GM20431 (cell line): ENCODE measurements around the gene LGALS7.
"Not testable (repeated sequence)": the region's sequence is repeated elsewhere in the genome, so short reads cannot be mapped to it uniquely, and the experiment has no call there.

Experiments
- in situ Hi-C: fragments of 300-500 bp; cut with MseI, MboI; formaldehyde crosslinking; loops from one replicate; pipeline ENCODE4 v1.15.0; 2020; ENCODE audit warnings: low sequenced_read_pairs; ENCODE audit not compliant: unreplicated experiment

The LGALS7 gene

DNA sequence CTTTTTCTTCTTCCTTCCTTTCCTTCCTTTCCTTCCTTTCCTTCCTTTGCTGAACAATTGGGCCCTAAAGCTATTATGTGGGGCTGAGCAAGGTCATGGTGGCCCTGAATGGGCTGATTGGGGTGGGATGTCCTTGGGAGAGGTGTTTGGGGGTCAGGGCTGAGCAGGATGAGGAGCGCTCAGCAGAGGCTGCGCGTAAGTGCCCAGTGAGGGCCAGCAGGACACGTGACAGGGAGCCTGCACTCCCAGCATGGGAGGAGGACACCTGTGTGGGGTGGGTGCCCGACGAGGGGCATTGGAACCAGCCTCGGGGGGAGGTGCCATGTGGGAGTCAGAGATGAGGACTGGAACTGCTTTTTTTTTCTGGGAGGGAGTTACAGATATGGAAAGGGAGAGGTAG lies 5.4 kb upstream of the LGALS7 start:
- in situ Hi-C loops, result no loop called here

DNA sequence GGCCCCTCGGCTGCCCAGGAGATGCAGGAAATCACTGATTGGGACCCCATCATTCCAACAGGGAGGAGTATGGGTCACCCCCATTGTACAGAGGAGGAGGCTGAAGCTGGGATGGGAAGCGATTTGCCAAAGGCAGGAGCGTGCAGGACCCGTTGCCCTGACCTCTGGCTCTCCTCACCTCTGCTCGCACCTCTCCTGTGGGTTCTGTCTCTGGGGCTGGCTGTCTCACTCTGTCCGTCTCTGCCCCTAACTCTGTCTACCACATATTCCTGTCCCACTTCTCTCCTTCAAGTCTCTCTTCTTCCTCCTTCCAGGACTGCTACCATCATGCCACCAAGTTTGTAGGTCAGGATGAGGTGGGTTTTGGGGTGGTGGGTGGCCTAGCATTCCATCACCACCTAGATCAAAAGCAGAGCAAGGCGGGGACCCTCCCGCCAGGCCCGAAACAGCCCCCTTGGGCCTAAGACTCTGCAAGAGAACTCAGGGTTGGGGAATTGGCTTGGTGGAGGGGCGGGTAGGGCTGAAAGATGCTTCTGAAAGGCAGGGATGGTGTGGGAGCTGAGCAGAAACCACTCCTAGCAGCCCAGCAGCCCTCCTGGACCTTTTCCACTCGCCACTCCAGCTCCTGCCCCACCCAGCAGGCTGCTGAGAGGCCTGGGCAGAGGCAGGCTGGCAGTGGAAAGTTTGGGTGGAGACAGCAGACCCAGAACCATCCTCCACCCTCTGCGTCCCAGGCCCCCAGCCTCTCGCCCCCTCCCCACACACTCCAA lies 1.0 kb upstream of the LGALS7 start:
- in situ Hi-C loops, result no loop called here

DNA sequence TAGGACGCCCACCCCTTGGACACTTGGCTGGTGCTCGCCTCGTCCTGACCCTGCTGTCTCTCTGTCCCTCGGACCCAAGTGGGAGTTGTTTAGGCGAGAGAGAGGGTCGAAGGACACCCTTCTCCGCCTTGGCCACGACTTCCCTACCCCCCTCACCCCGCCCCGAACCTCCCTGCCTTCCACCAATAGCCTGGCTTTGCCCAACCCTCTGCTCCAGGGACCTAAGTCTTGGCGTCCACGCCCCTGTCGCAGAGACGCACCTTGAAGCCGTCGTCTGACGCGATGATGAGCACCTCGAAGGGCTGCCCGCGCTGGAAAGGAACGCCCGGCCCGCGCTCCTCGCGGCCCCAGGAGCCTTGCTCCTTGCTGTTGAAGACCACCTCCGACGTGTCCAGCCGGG lies 1.7 kb downstream of the LGALS7 start:
- in situ Hi-C loops, result not testable (repeated sequence)

DNA sequence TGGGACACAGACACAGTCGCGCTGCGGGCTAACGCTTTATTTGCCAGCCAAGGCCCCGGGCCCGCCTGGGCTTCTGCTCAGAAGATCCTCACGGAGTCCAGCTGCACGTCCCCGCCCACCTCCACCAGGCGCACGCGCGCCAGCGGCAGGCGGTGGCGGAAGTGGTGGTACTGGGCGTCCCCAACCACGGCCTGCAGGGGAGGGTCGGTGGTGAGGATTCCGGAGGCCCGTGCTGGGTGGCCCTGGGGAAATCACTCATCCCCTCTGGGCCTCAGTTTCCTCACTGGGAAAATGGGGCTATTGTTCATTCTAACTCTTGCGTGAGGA lies 2.4 kb downstream of the LGALS7 start:
- in situ Hi-C loops, result not testable (repeated sequence)

DNA sequence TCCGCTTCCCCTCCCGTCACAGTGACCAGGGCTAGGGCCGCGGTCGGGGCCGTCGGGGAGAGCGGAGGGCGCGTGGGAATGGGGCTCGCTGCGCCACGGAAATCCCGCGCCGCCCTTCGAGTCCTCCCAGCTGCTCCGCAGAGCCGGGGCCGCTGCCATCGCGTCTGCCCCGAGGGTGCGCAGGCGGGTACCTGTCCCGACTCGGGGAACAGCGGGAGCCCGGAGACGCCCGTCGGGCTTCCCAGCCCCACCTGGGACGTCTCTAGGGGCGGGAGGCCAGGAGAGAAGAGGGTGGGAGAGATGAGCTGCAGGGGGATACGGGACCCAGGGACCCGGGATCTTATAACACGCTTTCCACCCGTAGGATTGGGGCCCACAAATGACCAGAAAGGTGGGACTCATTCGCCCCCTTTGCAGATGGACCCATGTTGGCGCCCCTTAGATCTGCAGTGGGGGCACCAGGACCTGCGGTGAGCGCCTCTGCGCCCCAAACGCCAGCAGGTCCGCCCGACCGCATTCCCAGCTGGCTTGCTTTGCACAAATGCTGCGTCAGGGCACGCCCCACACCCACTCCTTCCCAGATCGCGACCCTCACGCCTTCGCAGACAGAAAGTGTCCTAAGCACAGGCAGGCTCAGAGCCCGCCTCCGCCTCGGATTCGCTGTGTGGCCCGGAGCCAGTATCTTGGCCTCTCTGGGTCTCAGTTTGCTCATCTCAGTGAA lies 2.9 kb downstream of the LGALS7 start:
- in situ Hi-C loops, result not testable (repeated sequence)

DNA sequence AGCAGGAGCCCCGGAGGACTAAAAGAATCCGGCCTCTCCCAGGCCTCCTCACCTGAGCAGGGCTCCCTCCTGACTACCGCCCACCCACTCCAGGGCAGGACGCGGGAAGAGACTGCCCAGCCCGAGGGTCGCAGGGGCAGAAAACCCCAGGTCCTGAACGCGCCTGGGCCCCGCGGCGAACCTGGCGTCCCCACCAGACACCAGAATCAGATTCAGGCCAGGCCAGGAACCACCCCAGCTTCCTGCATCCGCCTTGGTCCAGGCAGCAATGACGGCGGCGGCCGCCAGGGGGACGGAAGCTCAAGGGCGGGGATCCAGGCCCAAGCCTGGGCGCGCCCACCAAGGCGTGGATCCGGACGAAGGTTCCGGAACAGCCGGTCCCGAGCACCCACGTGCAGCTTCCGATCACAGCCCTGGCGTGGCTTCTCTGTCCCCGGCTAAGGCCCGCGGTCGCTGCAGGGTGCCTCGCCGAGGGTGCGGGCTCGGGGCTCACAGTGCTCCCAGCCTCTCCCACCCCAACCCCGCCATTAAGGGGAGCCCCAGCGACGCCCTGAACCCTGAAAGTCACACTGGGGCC lies 3.6 kb downstream of the LGALS7 start:
- in situ Hi-C loops, result no loop called here

DNA sequence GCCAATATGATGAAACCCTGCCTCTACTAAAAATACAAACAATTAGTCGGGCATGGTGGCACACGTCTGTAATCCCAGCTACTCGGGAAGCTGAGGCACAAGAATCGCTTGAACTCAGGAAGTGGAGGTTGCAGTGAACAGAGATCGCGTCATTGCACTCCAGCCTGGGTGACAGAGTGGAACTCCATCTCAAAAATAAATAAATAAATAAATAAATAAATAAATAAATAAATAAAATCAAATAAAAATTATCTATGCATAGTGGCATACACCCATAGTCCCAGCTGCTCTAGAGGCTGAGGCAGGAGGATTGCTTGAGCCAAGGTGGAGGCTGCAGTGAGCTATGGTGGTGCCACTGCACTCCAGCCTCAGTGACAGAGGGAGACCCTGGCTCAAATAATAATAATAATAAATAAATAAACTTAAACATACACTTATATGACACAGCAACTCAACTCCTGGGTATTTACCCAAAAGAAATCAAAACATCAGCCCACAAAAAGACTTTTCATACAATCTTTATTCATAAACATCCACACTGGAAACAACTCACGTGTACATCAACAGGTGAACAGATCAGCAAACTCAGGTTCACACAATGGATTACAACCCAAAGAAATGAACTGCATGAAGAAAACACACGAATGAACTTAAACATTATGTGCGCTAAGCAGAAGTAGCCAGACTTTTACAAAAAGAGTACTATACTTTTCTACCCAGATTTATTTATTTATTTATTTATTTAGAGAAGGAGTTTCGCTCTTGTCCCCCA lies 6.9 kb downstream of the LGALS7 start:
- in situ Hi-C loops, result no loop called here

DNA sequence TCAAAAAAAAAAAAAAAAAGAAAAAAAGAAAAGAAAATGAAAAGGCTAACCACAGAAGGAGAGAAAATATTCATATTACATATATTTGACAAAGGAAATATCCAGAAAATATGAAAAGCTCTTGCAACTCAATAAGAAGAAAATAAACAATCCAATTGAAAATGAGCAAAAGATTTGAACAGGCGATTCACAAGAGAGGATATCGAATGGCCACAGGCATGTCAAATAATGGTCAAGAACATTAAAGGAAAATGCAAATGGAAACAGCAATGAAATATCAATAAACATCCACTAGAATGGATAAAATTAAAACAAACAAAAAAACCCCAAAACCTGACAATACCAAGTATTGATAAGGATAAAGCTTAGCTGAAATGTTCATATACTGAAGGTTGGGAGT lies 8.1 kb downstream of the LGALS7 start:
- in situ Hi-C loops, result no loop called here

DNA sequence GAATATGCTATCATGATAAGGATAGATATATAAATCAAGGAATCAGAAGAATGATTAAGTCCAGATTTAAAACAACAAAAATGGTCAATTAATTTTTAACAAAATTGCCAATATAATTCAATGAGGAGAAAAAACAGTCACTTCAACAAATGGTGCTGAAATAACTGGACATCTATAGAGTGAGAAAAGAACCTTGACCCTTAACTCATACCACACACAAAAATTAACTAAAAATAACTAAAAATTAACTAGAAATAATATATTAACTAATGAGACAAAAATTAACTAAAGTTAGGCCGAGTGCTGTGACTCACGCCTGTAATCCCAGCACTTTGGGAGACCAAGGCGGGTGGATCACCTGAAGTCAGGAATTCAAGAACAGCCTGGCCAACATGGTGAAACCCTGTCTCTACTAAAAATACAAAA lies 9.5 kb downstream of the LGALS7 start:
- in situ Hi-C loops, result no loop called here

DNA sequence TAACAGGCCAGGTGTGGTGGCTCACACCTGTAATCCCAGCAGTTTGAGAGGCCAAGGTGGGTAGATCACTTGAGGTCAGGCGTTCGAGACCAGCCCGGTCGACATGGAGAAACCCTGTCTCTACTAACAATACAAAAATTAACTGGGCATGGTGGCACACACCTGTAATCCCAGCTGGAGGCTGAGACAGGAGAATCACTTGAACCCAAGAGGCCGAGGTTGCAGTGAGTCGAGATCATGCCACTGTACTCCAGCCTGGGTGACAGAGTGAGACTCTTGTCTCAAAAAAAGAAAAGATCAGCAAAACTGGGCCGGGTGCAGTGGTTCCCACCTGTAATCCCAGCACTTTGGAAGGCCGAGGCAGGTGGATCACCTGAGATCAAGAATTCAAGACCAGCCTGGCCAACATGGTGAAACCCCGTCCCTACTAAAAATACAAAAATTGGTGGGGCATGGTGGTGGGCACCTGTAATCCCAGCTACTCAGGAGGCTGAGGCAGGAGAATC lies 11.4 kb downstream of the LGALS7 start:
- in situ Hi-C loops, result not testable (repeated sequence)

DNA sequence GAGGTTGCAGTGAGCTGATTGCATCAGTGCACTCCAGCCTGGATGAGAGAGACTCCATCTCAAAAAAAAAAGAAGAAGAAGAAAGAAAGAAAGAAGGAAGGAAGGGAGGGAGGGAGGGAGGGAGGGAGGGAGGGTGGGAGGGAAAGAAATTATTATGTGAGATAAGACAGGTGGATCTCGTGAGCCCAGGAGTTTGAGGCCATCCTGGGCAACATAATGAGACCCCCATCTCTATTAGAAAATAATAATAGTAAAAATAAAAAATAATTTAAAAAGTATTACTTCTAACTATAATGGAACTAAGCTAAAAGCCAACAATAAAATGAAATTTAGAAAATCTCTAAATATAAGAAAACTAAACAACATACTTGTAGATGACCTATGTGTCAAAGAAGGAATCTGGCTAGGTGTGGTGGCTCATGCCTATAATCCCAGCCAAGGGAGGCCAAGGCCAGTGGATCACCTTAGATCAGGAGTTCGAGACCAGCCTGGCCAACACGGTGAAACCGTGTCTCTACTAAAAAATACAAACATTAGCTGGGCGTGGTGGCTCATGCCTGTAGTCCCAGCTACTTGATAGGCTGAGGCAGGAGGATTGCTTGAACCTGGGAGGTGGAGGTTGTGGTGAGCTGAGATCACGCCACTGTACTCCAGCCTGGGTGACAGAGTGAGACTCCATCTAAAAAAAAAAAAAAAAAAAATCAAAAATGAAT lies 12.4 kb downstream of the LGALS7 start:
- in situ Hi-C loops, result not testable (repeated sequence)

DNA sequence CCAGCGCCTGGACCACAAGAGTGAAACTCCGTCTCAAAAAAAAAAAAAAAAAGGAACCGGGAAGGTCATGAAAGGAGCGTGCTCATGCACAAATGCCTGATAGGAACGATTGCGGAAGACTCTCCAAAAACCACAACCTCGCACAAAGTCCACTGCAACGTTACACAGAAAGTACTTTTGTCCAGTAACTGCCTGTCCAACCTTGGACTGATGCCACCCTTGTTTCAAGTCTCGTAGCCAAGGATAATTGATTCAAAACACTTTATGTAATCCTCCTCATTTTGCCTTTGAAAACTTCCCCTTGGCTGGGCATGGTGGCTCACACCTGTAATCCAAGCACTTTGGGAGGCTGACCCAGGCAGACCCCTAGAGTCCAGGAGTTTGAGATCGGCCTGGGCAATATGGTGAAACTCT lies 13.7 kb downstream of the LGALS7 start:
- in situ Hi-C loops, result no loop called here

DNA sequence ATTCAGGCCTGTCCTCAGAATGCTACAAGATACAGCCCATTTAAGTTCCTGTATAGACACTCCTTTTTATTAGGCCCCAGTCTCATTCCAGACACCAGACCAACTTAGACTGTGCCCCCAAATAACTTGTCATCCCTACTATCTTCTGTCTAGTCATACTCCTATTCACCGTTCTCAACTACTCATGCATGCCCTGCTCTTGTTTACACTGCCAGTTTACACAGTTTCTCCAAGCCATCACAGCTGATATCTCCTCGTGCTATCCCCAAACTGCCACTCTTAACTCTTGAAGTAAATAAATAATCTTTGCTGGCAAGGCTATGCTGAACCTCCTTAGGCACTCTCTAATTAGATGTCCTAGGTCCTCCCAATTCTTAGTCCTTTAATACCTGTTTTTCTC lies 19.1 kb downstream of the LGALS7 start:
- in situ Hi-C loops, result not testable (repeated sequence)

DNA sequence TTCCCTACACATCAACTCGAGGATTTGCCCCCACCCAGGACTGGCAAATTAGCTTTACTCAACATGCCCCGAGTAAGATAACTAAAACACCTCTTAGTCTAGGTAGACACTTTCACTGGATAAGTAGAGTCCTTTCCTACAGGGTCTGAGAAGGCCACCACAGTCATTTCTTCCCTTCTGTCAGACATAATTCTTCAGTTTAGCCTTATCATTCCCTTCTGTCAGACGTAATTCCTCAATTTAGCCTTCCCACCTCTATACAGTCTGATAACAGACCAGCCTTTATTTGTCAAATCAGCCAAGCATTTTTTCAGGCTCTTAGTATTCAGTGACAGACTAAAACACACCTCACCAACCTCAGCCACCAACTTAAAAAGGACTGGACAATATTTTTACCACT lies 19.5 kb downstream of the LGALS7 start:
- in situ Hi-C loops, result not testable (repeated sequence)

DNA sequence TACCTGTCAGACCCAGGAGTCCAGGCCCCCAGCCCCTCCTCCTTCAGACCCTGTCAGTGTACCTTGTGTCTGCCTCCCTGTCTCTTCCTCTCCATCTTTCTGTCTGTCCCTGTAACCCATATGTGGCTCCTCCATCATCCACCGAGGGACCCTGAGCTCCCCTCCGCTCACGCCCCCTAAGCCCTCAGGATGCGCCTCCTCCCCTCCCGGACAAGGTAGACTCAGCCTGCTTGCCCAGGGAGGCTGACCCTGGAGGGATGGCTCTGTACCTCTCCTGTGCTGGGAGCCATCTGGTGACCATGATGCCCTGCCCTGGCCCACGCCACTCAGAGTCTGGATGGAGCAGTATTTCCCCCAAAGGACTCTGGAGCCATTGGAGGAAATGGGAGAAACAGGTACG lies 28.0 kb downstream of the LGALS7 start:
- in situ Hi-C loops, result no loop called here

DNA sequence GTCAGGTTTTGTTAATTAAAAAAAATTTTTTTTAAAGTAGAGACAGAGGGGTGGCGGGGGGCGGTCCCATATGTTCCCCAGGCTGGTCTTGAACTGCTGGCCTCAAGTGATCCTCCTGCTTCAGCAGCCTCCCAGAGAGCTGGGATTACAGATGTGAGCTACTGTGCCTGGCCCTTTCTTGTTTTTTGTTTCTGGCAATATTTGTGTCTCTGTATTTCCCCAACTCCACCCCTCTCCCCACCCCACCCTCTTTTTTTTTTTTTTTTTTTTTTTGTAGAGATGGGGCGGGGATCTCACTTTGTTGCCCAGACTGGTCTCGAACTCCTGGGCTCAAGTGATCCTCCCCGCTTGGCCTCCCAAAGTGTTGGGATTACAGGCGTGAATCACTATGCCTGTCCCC lies 28.4 kb downstream of the LGALS7 start:
- in situ Hi-C loops, result no loop called here

DNA sequence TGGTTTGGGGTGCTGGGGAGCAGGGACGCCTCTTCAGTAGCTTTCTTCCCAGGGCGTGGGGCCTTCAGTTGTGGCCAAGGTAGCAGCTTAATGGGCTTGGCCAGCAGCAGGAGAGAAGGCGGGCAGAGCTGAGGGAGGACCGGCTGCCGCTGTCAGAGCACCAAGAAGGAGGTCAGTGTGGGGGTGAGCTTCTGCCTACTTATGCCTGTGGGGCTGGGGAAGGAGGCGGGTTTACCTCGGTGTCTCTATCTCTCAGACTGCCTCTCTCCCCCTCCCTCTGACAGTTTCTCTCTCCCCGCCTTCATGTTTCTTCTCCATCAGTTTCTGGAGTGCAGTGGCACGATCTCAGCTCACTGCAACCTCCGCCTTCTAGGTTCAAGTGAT lies 29.0 kb downstream of the LGALS7 start, which contains the start of gene CAPN12:
CAPN12 (minus strand) TSS at position 177 of the 384 bp plus-strand sequence. CDS start 309 bp downstream, outside the sequence.
- in situ Hi-C loops, result no loop called here

DNA sequence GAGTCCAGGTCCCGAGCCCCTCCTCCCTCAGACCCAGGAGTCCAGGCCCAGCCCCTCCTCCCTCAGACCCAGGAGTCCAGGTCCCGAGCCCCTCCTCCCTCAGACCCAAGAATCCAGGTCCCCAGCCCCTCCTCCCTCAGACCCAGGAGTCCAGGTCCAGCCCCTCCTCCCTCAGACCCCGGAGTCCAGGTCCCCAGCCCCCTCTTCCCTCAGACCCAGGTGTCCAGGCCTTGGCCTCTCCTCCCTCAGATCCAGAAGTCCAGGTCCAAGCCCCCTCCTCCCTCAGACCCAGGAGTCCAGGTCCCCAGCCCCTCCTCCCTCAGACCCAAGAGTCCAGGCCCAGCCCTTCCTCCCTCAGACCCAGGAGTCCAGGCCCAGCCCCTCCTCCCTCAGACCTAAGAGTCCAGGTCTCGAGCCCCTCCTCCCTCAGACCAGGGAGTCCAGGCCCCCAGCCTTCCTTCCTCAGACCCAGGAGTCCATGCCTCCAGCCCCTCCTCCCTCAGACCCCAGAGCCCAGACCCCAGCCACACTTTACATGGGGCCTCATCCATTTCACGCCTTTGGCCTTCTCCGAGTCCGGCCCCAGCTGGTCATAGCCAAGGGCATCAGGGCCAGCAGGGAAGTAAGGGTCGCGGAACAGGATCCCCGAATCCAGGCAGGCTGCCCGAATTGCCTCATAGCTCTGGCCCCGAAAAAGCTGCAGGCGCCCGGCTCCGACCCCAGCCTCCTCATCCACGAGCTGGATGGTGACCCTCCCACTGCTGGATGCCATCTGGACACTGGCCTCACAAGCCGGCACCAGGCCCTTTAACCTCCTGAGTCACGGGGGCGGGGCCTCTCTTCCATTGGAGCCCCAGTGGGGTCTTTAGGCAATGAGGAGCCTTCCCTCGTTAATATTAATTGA lies 29.7 kb downstream of the LGALS7 start:
- in situ Hi-C loops, result no loop called here

DNA sequence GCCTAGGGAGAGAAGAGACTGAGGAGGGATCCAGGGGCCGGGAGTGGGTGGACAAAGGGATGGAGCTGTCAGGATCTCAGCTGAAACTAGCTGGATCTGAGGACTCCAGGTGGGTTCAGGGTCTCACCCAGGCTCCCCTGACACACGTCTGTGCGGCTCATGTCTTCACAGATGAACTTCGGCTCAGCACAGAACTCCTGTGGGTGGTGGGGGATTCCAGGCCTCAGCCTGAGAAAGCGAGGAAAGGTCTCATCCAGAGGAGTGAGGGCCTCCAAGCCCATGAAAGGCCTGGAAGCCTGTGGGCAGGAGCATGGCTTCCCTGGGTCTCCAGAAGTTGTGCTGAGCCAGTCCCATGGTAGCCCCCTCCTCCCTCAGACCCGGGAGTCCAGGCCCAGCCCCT lies 30.4 kb downstream of the LGALS7 start:
- in situ Hi-C loops, result no loop called here
